PC-9 (cell line): ENCODE measurements around the gene AIFM2. TPM values are rescaled to one million over a fixed set of nuclear protein-coding genes. Genes with fewer than 3 reads are reported as not detected.
A peak's percentile ranks its signal among the peaks of the same experiment; 100 is the strongest.

Source experiments
- BruUV-seq: library from RNA; stranded (reverse); fragments of 400-500 nt; replicated peaks from 2 replicates; lab custom pipeline; 2021; lab: Mats Ljungman, UMichigan
- CTCF ChIA-PET: fragments of 300-600 bp; sonication (Branson Sonifier 250); formaldehyde crosslinking; loops from one replicate; lab custom pipeline; 2022; ENCODE audit warnings: antibody characterized with exemption; lab: Charles Lee
- POLR2A ChIA-PET: fragments of 300-600 bp; sonication (Branson Sonifier 250); formaldehyde crosslinking; loops from one replicate; lab custom pipeline; 2022; ENCODE audit warnings: antibody characterized with exemption; ENCODE audit not compliant: unreplicated experiment; lab: Charles Lee
- DNase-seq, 2 experiments: peaks; one replicate each; pipeline versions ENCODE4 v3.0.0 to v3.0.0-alpha.2; 2015 to 2022; ENCODE audit warnings: mixed read lengths in 1 of 2
- H2AFZ ChIP-seq: fragments of 200-600 bp; sonication (generic); 2 replicates; pipeline ENCODE4 v1.8.1; 2017; ENCODE audit warnings: antibody characterized with exemption
- H3F3A ChIP-seq: fragments of 200-600 bp; sonication (generic); 2 replicates; pipeline ENCODE4 v1.8.1; 2017; ENCODE audit warnings: antibody characterized with exemption, mild to moderate bottlenecking, low read depth; ENCODE audit not compliant: insufficient read depth
- H3K27ac ChIP-seq: fragments of 200-600 bp; sonication (generic); 2 replicates; pipeline ENCODE4 v1.6.1; 2016; ENCODE audit warnings: mixed run types
- H3K27me3 ChIP-seq: fragments of 200-600 bp; sonication (generic); 2 replicates; pipeline ENCODE4 v1.6.1; 2016; ENCODE audit warnings: low read depth, mixed run types; ENCODE audit not compliant: insufficient read depth
- H3K36me3 ChIP-seq: fragments of 200-600 bp; sonication (generic); 2 replicates; pipeline ENCODE4 v1.6.1; 2016; ENCODE audit warnings: low read depth, mixed run types
- H3K4me1 ChIP-seq: fragments of 200-600 bp; sonication (generic); replicated peaks from 2 replicates; pipeline ENCODE4 v1.6.1; 2016; ENCODE audit warnings: mixed run types; ENCODE audit not compliant: insufficient read depth
- H3K4me2 ChIP-seq: fragments of 200-600 bp; sonication (generic); 2 replicates; pipeline ENCODE4 v1.6.1; 2017; ENCODE audit warnings: mixed run types
- H3K4me3 ChIP-seq: fragments of 200-600 bp; sonication (generic); 2 replicates; pipeline ENCODE4 v1.6.1; 2016; ENCODE audit warnings: mixed run types
- H3K79me2 ChIP-seq: fragments of 200-600 bp; sonication (generic); 2 replicates; pipeline ENCODE4 v1.6.1; 2017; ENCODE audit warnings: low read depth, mixed run types
- H3K9me2 ChIP-seq: fragments of 200-600 bp; sonication (generic); 2 replicates; pipeline ENCODE4 v1.8.1; 2017; ENCODE audit warnings: mild to moderate bottlenecking; ENCODE audit not compliant: insufficient read depth
- H3K9me3 ChIP-seq: fragments of 200-600 bp; sonication (generic); 2 replicates; pipeline ENCODE4 v1.8.1; 2016; ENCODE audit warnings: low read depth; ENCODE audit not compliant: insufficient read depth
- H4K20me1 ChIP-seq: fragments of 200-600 bp; sonication (generic); 2 replicates; pipeline ENCODE4 v1.8.1; 2017; ENCODE audit not compliant: insufficient read depth
- CTCF ChIP-seq: fragments of 200-600 bp; sonication (generic); conservative IDR thresholded peaks from 2 replicates; pipeline ENCODE4 v1.6.1; 2017; ENCODE audit warnings: mixed run types, antibody characterized with exemption, mild to moderate bottlenecking, moderate library complexity
- EZH2 ChIP-seq: fragments of 200-600 bp; sonication (generic); IDR thresholded peaks from 2 replicates; pipeline ENCODE4 v1.8.0; 2017; ENCODE audit warnings: antibody characterized with exemption, low read depth
- intact Hi-C: fragments of 100-400 bp; cut with micrococcal nuclease; formaldehyde crosslinking; loops from one replicate; pipeline ENCODE4 v1.10.0; 2022; ENCODE audit not compliant: unreplicated experiment
- total RNA-seq: library from RNA; stranded (reverse); gene quantifications from 2 replicates; pipeline ENCODE4 v1.2.3, GENCODE V29; 2021

The AIFM2 gene
- total RNA-seq, 1 experiment from 2014 or later: 47.0 TPM

GRCh38 chr10:70144372-70145110 is 11.9 kb upstream of the AIFM2 start:
- H3K79me2 ChIP-seq: peaks cover 28% of the 10 kb centered on the region
- H3K36me3 ChIP-seq: no peaks in the 10 kb centered on the region
- no peaks in the 10 kb centered on the region; the same call in 1 of the 2 replicates for H4K20me1 ChIP-seq
- peak overlapping the region; percentile 84 for H3K4me3 ChIP-seq
- no peak for TF ChIP-seq CTCF
- TF ChIP-seq EZH2: no peak
- no peaks in the 10 kb centered on the region for H3K9me3 ChIP-seq
- peaks cover 31% of the 10 kb centered on the region for H3F3A ChIP-seq
- no peaks in the 10 kb centered on the region for H3K27me3 ChIP-seq
- DNase-seq: no peak
- H2AFZ ChIP-seq: no peak overlapping the region; the same call in 1 of the 2 replicates
- peaks cover 15% of the 10 kb centered on the region for H3K4me1 ChIP-seq
- ChIA-PET POLR2A (no interaction called here), CTCF (interaction anchor here (0.6 kb wide), 1 partner anchor 26 kb away, joined by 4 read pairs; the partner anchor contains the start of gene SAR1A)
- H3K4me2 ChIP-seq: peak overlapping the region; percentile 99
- intact Hi-C loops: loop anchor here (10.0 kb wide), 1 partner anchor 220 kb away; no protein-coding TSS in a partner anchor
- H3K27ac ChIP-seq: no peak overlapping the region
- no peaks in the 10 kb centered on the region for H3K9me2 ChIP-seq
- BruUV-seq: TSS peak; percentile 25

GRCh38 chr10:70142555-70142954 is 9.9 kb upstream of the AIFM2 start:
- Histone ChIP-seq H2AFZ (no peak overlapping the region), H4K20me1 (no peaks in the 10 kb centered on the region; the same call in 1 of the 2 replicates), H3K4me2 (no peak overlapping the region), H3K79me2 (peaks cover 28% of the 10 kb centered on the region), H3K4me1 (peaks cover 23% of the 10 kb centered on the region), H3K9me3 (no peaks in the 10 kb centered on the region), H3K27ac (no peak overlapping the region), H3F3A (peaks cover 13% of the 10 kb centered on the region), H3K4me3 (no peak overlapping the region), H3K9me2 (no peaks in the 10 kb centered on the region), H3K36me3 (no peaks in the 10 kb centered on the region), H3K27me3 (no peaks in the 10 kb centered on the region)
- ChIA-PET CTCF (interaction anchor here (0.6 kb wide), 1 partner anchor 208 kb away, joined by 3 read pairs; no protein-coding TSS in a partner anchor), POLR2A (no interaction called here)
- no TSS peak for BruUV-seq
- no peak for TF ChIP-seq CTCF
- no peak for DNase-seq
- intact Hi-C loops: loop anchor here (10.0 kb wide), 1 partner anchor 222 kb away; no protein-coding TSS in a partner anchor

GRCh38 chr10:70140297-70140696 is 7.7 kb upstream of the AIFM2 start:
- BruUV-seq: no TSS peak
- no peaks in the 10 kb centered on the region for H3K27me3 ChIP-seq
- H3F3A ChIP-seq: peaks cover 4% of the 10 kb centered on the region; the same call in 1 of the 2 replicates
- intact Hi-C loops: loop anchor here (10.0 kb wide), 1 partner anchor 225 kb away; no protein-coding TSS in a partner anchor
- no peak overlapping the region for H3K4me3 ChIP-seq
- no peaks in the 10 kb centered on the region; the same call in 1 of the 2 replicates for H4K20me1 ChIP-seq
- no peak for DNase-seq
- peaks cover 18% of the 10 kb centered on the region for H3K4me1 ChIP-seq
- ChIA-PET POLR2A (interaction anchor here (0.6 kb wide), 1 partner anchor 30 kb away, joined by 3 read pairs; the partner anchor contains the start of gene SAR1A), CTCF (no interaction called here)
- H3K27ac ChIP-seq: no peak overlapping the region
- no peaks in the 10 kb centered on the region for H3K9me2 ChIP-seq
- no peak overlapping the region for H3K4me2 ChIP-seq
- no peak overlapping the region for H2AFZ ChIP-seq
- H3K36me3 ChIP-seq: no peaks in the 10 kb centered on the region
- TF ChIP-seq CTCF (no peak), EZH2 (no peak)
- H3K9me3 ChIP-seq: no peaks in the 10 kb centered on the region
- peaks cover 27% of the 10 kb centered on the region for H3K79me2 ChIP-seq
